Naive thymus-derived CD4-positive, alpha-beta T cell (primary cell): ENCODE data around the gene STEAP3. TPM values are rescaled to one million over a fixed set of nuclear protein-coding genes. Genes with fewer than 3 reads are reported as not detected.

ENCODE experiments used
- ATAC-seq: fragments of 150-1000 bp; cut with Tn5 transposase; 2 replicates; pipeline ENCODE4 v1.10.0; 2021; ENCODE audit warnings: mild to moderate bottlenecking, moderate library complexity
- CTCF ChIA-PET: fragments of 350-600 bp; sonication (Branson Sonifier 250); formaldehyde crosslinking; loops from one replicate; lab custom pipeline; 2021; ENCODE audit warnings: antibody characterized with exemption; lab: Charles Lee
- POLR2A ChIA-PET: fragments of 350-600 bp; sonication (Branson Sonifier 250); formaldehyde crosslinking; loops from one replicate; lab custom pipeline; 2021; ENCODE audit warnings: antibody characterized with exemption, inconsistent platforms; lab: Charles Lee
- DNase-seq, 9 donors: peaks; one replicate each; pipeline versions ENCODE4 v3.0.0 to v3.0.0-alpha.2; 2020 to 2022; ENCODE audit warnings: mixed read lengths in 1 of 9
- H3K27ac ChIP-seq: one replicate; pipeline ENCODE4 v1.7.0; 2013; ENCODE audit warnings: mild to moderate bottlenecking, low read depth, low read length, moderate library complexity
- H3K27me3 ChIP-seq, 2 donors: one replicate each; pipeline ENCODE4 v1.7.0; 2013; ENCODE audit warnings: low read length in 2 of 2, mild to moderate bottlenecking in 2 of 2, moderate library complexity in 2 of 2; ENCODE audit not compliant: control insufficient read depth in 2 of 2, insufficient read depth in 2 of 2
- H3K36me3 ChIP-seq, 3 experiments: 1 replicate in 2 of 3; 2 replicates in 1 of 3; pipeline ENCODE4 v1.7.0; 2013; ENCODE audit warnings: low read length in 3 of 3, mild to moderate bottlenecking in 3 of 3, moderate library complexity in 1 of 3; ENCODE audit not compliant: insufficient read depth in 3 of 3, control insufficient read depth in 2 of 3
- H3K4me1 ChIP-seq, 2 donors: one replicate each; pipeline ENCODE4 v1.7.0; 2013; ENCODE audit warnings: low read length in 2 of 2, mild to moderate bottlenecking in 2 of 2, moderate library complexity in 1 of 2; ENCODE audit not compliant: control insufficient read depth in 2 of 2, insufficient read depth in 2 of 2
- H3K4me3 ChIP-seq: 2 replicates; pipeline ENCODE4 v1.7.0; 2013; ENCODE audit warnings: mild to moderate bottlenecking, low read length
- H3K9me3 ChIP-seq, 3 experiments: 1 replicate in 2 of 3; 2 replicates in 1 of 3; pipeline ENCODE4 v1.7.0; 2013; ENCODE audit warnings: low read length in 3 of 3; ENCODE audit not compliant: control insufficient read depth in 2 of 3
- H3K27ac Mint-ChIP-seq, 9 donors: one replicate each; pipeline ENCODE4 v1.8.0; 2020 to 2022; ENCODE audit warnings: mixed read lengths in 9 of 9, mild to moderate bottlenecking in 8 of 9, moderate library complexity in 5 of 9, inconsistent platforms in 2 of 9
- H3K27me3 Mint-ChIP-seq, 5 donors: one replicate each; pipeline ENCODE4 v1.8.0; 2021 to 2022; ENCODE audit warnings: mixed read lengths in 5 of 5, mild to moderate bottlenecking in 1 of 5
- H3K36me3 Mint-ChIP-seq, 5 donors: one replicate each; pipeline ENCODE4 v1.8.0; 2020 to 2022; ENCODE audit warnings: mixed read lengths in 5 of 5, mild to moderate bottlenecking in 3 of 5, inconsistent platforms in 1 of 5
- H3K4me1 Mint-ChIP-seq, 7 donors: one replicate each; pipeline ENCODE4 v1.8.0; 2020 to 2022; ENCODE audit warnings: mixed read lengths in 7 of 7, mild to moderate bottlenecking in 3 of 7, inconsistent platforms in 1 of 7
- H3K4me3 Mint-ChIP-seq, 10 donors: one replicate each; pipeline ENCODE4 v1.8.0; 2020 to 2022; ENCODE audit warnings: mild to moderate bottlenecking in 10 of 10, mixed read lengths in 10 of 10, moderate library complexity in 6 of 10, inconsistent platforms in 2 of 10
- H3K9me3 Mint-ChIP-seq, 11 donors: one replicate each; pipeline ENCODE4 v1.8.0; 2020 to 2022; ENCODE audit warnings: mixed read lengths in 11 of 11, mild to moderate bottlenecking in 4 of 11, inconsistent platforms in 1 of 11, moderate library complexity in 1 of 11
- intact Hi-C, 2 donors: fragments of 100-400 bp; cut with micrococcal nuclease; formaldehyde crosslinking; loops; one replicate each; pipeline ENCODE4 v1.15.1; 2023
- polyA plus RNA-seq, 2 donors: library from polyadenylated mRNA; unstranded; fragments of 300-500 nt; fragmentation: Illumina TruSeq; gene quantifications; one replicate each; pipeline ENCODE4 v1.2.3, GENCODE V29; 2021
- total RNA-seq, 6 experiments: library from RNA in 5 of 6; stranded (reverse) in 5 of 6; gene quantifications; 1 replicate in 5 of 6; 2 replicates in 1 of 6; pipeline ENCODE4 v1.2.3 and lab custom pipeline; 2021 to 2026

Gene STEAP3
- total and polyA plus RNA-seq, 7 experiments from 2014 or later, result 0.10 to 1.9 (median 0.16) TPM; not detected in 2

- ChIA-PET CTCF (no interaction called here), POLR2A (no interaction called here)
- peaks cover 17 to 48% (median 32%) of the 10 kb centered on the region in 5 donors for H3K27me3 Mint-ChIP-seq
- intact Hi-C loops, result no loop called here
- no peak overlapping the region for H3K4me3 ChIP-seq
- peak overlapping the region in 1 of 10 donors; percentile 11 for H3K4me3 Mint-ChIP-seq
- ATAC-seq, result no peak
- no peak for DNase-seq
- H3K27ac ChIP-seq, result no peak overlapping the region
- no peaks in the 10 kb centered on the region for H3K9me3 Mint-ChIP-seq
- no peaks in the 10 kb centered on the region for H3K4me1 ChIP-seq
- H3K36me3 Mint-ChIP-seq, result no peaks in the 10 kb centered on the region
- H3K36me3 ChIP-seq, result no peaks in the 10 kb centered on the region
- H3K27me3 ChIP-seq, result peaks cover 0 to 4% of the 10 kb centered on the region in 2 donors
- H3K27ac Mint-ChIP-seq, result no peak overlapping the region
- no peaks in the 10 kb centered on the region for H3K9me3 ChIP-seq
- H3K4me1 Mint-ChIP-seq, result peaks cover 0 to 2% (median 0%) of the 10 kb centered on the region in 7 donors
Measured at GRCh38 chr2:119225105-119225865, 1.7 kb downstream of the STEAP3 start.

- Mint-ChIP-seq H3K9me3 (no peaks in the 10 kb centered on the region), H3K36me3 (no peaks in the 10 kb centered on the region), H3K4me3 (no peak overlapping the region), H3K27me3 (peaks cover 13 to 47% (median 26%) of the 10 kb centered on the region in 5 donors), H3K27ac (no peak overlapping the region), H3K4me1 (peaks cover 0 to 2% (median 0%) of the 10 kb centered on the region in 7 donors)
- H3K9me3 ChIP-seq, result no peaks in the 10 kb centered on the region
- H3K27ac ChIP-seq, result no peak overlapping the region
- no peak overlapping the region for H3K4me3 ChIP-seq
- no peak for DNase-seq
- ATAC-seq, result no peak
- intact Hi-C loops, result no loop called here
- ChIA-PET POLR2A (no interaction called here), CTCF (no interaction called here)
- H3K27me3 ChIP-seq, result peaks cover 0 to 4% of the 10 kb centered on the region in 2 donors
- H3K4me1 ChIP-seq, result no peaks in the 10 kb centered on the region
- H3K36me3 ChIP-seq, result no peaks in the 10 kb centered on the region
Measured at GRCh38 chr2:119225926-119226325, 2.3 kb downstream of the STEAP3 start.

DNA sequence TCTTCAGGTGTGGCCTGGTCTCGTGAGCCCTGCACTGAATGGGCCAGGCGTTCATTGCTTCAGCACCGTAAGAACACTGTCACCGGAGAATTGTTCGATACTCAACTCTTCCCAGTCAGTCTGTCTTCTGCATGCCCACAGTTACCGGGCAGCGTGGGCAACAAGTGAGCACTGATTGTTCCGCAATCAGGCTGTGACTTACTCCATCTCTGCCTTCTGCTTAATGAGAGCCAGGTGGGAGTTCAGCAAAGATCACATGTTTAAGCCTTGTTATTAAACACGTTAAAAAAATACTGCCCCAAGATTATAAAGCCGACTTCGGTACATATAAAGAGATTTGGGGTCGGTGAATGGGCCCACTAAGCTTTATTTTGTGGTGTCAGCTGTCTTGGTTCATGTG is 3.7 kb downstream of the STEAP3 start:
- Histone ChIP-seq H3K27me3 (peaks cover 0 to 4% of the 10 kb centered on the region in 2 donors), H3K4me1 (no peaks in the 10 kb centered on the region), H3K27ac (no peak overlapping the region), H3K36me3 (no peaks in the 10 kb centered on the region), H3K9me3 (no peaks in the 10 kb centered on the region), H3K4me3 (no peak overlapping the region)
- H3K9me3 Mint-ChIP-seq, result no peaks in the 10 kb centered on the region
- peaks cover 0 to under 1% (median 0%) of the 10 kb centered on the region in 7 donors for H3K4me1 Mint-ChIP-seq
- H3K27me3 Mint-ChIP-seq, result peaks cover 0 to 33% (median 12%) of the 10 kb centered on the region in 5 donors
- ChIA-PET POLR2A (no interaction called here), CTCF (no interaction called here)
- no peak for ATAC-seq
- intact Hi-C loops, result no loop called here
- H3K36me3 Mint-ChIP-seq, result no peaks in the 10 kb centered on the region
- DNase-seq, result no peak
- peak overlapping the region in 1 of 10 donors; percentile 21 for H3K4me3 Mint-ChIP-seq
- H3K27ac Mint-ChIP-seq, result no peak overlapping the region

DNA sequence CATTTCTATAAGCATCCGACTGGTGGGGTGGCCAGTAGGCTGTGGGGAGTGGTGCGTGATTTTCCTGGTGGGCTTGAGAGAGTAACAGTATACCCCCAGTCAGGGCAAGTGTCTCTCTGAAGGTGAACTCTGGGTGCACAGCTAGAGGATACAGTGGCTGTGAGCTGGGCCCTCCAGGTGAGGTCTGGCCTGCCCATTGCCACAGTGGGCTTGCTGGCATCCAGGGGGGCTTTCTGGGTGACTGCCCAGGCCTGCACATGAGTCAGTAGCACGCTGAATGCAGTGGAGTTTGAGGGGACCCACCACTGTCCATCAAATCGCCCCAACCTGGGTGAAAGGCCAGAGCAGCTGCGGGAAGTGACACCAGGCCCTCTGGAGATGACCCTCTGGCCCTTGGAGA is 4.5 kb downstream of the STEAP3 start:
- H3K4me1 ChIP-seq, result no peaks in the 10 kb centered on the region
- ATAC-seq (no peak), DNase-seq (no peak)
- Mint-ChIP-seq H3K27me3 (peaks cover 0 to 26% (median 7%) of the 10 kb centered on the region in 5 donors), H3K4me3 (no peak overlapping the region), H3K4me1 (no peaks in the 10 kb centered on the region), H3K36me3 (no peaks in the 10 kb centered on the region), H3K27ac (no peak overlapping the region), H3K9me3 (no peaks in the 10 kb centered on the region)
- no peak overlapping the region for H3K27ac ChIP-seq
- H3K4me3 ChIP-seq, result no peak overlapping the region
- CTCF ChIA-PET, result no interaction called here
- peaks cover 0 to 4% of the 10 kb centered on the region in 2 donors for H3K27me3 ChIP-seq
- intact Hi-C loops, result no loop called here
- H3K9me3 ChIP-seq, result no peaks in the 10 kb centered on the region
- H3K36me3 ChIP-seq, result no peaks in the 10 kb centered on the region
- POLR2A ChIA-PET, result no interaction called here

DNA sequence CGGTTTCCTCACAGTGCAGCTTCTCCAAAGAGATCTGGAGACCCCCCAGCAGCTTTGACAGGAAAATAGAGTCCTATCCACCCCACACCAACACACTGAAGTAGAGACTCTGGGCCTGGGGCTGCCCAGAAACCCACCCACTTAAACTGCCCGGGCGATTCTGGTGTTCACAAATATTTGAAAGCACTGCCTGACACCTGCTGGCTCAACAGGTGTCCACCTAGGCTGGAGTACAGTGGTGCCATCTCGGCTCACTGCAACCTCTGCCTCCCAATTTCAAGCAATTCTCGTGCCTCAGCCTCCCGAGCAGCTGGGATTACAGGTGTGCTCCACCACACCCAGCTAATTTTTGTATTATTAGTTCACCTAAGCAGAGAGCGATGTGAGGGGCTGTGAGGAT is 5.3 kb downstream of the STEAP3 start:
- peaks cover 0 to 23% (median 7%) of the 10 kb centered on the region in 5 donors for H3K27me3 Mint-ChIP-seq
- Histone ChIP-seq H3K36me3 (no peaks in the 10 kb centered on the region), H3K4me1 (no peaks in the 10 kb centered on the region), H3K27me3 (peaks cover 0 to 4% of the 10 kb centered on the region in 2 donors), H3K9me3 (no peaks in the 10 kb centered on the region), H3K4me3 (no peak overlapping the region), H3K27ac (no peak overlapping the region)
- no peak overlapping the region for H3K4me3 Mint-ChIP-seq
- H3K4me1 Mint-ChIP-seq, result no peaks in the 10 kb centered on the region
- ATAC-seq (no peak), DNase-seq (no peak)
- ChIA-PET POLR2A (no interaction called here), CTCF (no interaction called here)
- H3K36me3 Mint-ChIP-seq, result no peaks in the 10 kb centered on the region
- H3K9me3 Mint-ChIP-seq, result no peaks in the 10 kb centered on the region
- H3K27ac Mint-ChIP-seq, result no peak overlapping the region
- intact Hi-C loops, result no loop called here

DNA sequence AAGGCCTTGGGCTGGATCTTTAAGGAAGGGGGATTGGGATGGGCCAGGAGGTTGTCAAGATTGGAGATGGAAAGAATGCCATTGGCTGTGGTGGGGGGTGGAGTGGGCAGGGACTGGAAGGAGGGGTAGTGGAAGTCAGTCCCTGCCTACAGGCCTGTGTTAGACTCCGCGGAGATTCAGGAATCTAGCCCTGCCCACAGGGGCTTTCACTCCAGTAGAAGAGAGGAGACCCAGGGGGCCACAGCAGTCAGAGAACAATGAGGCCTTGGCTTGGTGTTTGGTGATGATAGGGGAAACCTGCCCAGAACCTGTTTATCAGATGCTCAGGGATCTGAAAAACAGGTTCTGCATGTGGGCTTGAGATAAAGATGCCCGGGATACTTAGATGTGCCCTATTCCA is 6.1 kb downstream of the STEAP3 start:
- ATAC-seq (no peak), DNase-seq (no peak)
- intact Hi-C loops, result no loop called here
- Histone ChIP-seq H3K27me3 (peaks cover 0 to 1% of the 10 kb centered on the region in 2 donors), H3K36me3 (no peaks in the 10 kb centered on the region), H3K27ac (no peak overlapping the region), H3K9me3 (no peaks in the 10 kb centered on the region), H3K4me3 (no peak overlapping the region), H3K4me1 (no peaks in the 10 kb centered on the region)
- Mint-ChIP-seq H3K36me3 (no peaks in the 10 kb centered on the region), H3K4me1 (no peaks in the 10 kb centered on the region), H3K9me3 (no peaks in the 10 kb centered on the region), H3K27ac (no peak overlapping the region), H3K4me3 (no peak overlapping the region), H3K27me3 (peaks cover 0 to 18% (median 6%) of the 10 kb centered on the region in 5 donors)
- ChIA-PET POLR2A (no interaction called here), CTCF (no interaction called here)
